ENCODE results near the gene ABHD17A.
A peak's percentile ranks its signal among the peaks of the same experiment; 100 is the strongest.

Gene ABHD17A

GRCh38 chr19:1885398-1886119 is at the start of gene ABHD17A:
ABHD17A (minus strand) TSS chr19:1885496; CDS start chr19:1881566, 3,930 bp downstream.
- DNase-seq (ENCODE audit: low read depth in 2 of 2): peak; percentile 80 to 81

GRCh38 chr19:1933942-1934341 is 48.6 kb upstream of the ABHD17A start:
- no peak for DNase-seq (ENCODE audit: low read depth in 2 of 2)

- DNase-seq (ENCODE audit: low read depth in 2 of 2): no peak
Measured at GRCh38 chr19:1933244-1933643, 47.9 kb upstream of the ABHD17A start.

- DNase-seq (ENCODE audit: low read depth in 2 of 2): no peak
Measured at GRCh38 chr19:1932395-1932794, 47.1 kb upstream of the ABHD17A start.

GRCh38 chr19:1931445-1931844 is 46.1 kb upstream of the ABHD17A start:
- no peak for DNase-seq (ENCODE audit: low read depth in 2 of 2)

- DNase-seq (ENCODE audit: low read depth in 2 of 2): no peak
Measured at GRCh38 chr19:1929021-1929742, 43.9 kb upstream of the ABHD17A start.

- no peak for DNase-seq (ENCODE audit: low read depth in 2 of 2)
Measured at GRCh38 chr19:1925544-1925943, 40.2 kb upstream of the ABHD17A start.

- no peak for DNase-seq (ENCODE audit: low read depth in 2 of 2)
Measured at GRCh38 chr19:1924320-1924961, 39.1 kb upstream of the ABHD17A start.

GRCh38 chr19:1923319-1923718 is 38.0 kb upstream of the ABHD17A start:
- no peak for DNase-seq (ENCODE audit: low read depth in 2 of 2)

GRCh38 chr19:1922803-1923202 is 37.5 kb upstream of the ABHD17A start:
- DNase-seq (ENCODE audit: low read depth in 2 of 2): no peak

- no peak for DNase-seq (ENCODE audit: low read depth in 2 of 2)
Measured at GRCh38 chr19:1921825-1922224, 36.5 kb upstream of the ABHD17A start.

GRCh38 chr19:1921326-1921725 is 36.0 kb upstream of the ABHD17A start:
- no peak for DNase-seq (ENCODE audit: low read depth in 2 of 2)

- DNase-seq (ENCODE audit: low read depth in 2 of 2): no peak
Measured at GRCh38 chr19:1920644-1921043, 35.3 kb upstream of the ABHD17A start.

- no peak for DNase-seq (ENCODE audit: low read depth in 2 of 2)
Measured at GRCh38 chr19:1918975-1919374, 33.7 kb upstream of the ABHD17A start.

GRCh38 chr19:1917926-1918325 is 32.6 kb upstream of the ABHD17A start:
- DNase-seq (ENCODE audit: low read depth in 2 of 2): no peak

- DNase-seq (ENCODE audit: low read depth in 2 of 2): no peak
Measured at GRCh38 chr19:1917146-1917545, 31.9 kb upstream of the ABHD17A start.

GRCh38 chr19:1914826-1915341 is 29.6 kb upstream of the ABHD17A start:
- DNase-seq (ENCODE audit: low read depth in 2 of 2): no peak

GRCh38 chr19:1913781-1914577 is 28.7 kb upstream of the ABHD17A start:
- no peak for DNase-seq (ENCODE audit: low read depth in 2 of 2)

- no peak for DNase-seq (ENCODE audit: low read depth in 2 of 2)
Measured at GRCh38 chr19:1912760-1913505, 27.6 kb upstream of the ABHD17A start.

GRCh38 chr19:1911995-1912394 is 26.7 kb upstream of the ABHD17A start:
- DNase-seq (ENCODE audit: low read depth in 2 of 2): no peak

GRCh38 chr19:1911098-1911497 is 25.8 kb upstream of the ABHD17A start:
- no peak for DNase-seq (ENCODE audit: low read depth in 2 of 2)

Data from fibroblast of skin of left quadriceps (primary cell).